ENCODE measurements around the gene IFI6. TPM values are rescaled to one million over a fixed set of nuclear protein-coding genes. Genes with fewer than 3 reads are reported as not detected.
"Not testable (repeated sequence)": the region's sequence is repeated elsewhere in the genome, so short reads cannot be mapped to it uniquely, and the experiment has no call there.

Gene IFI6
- total and polyA plus RNA-seq, 2 of the 4 experiments (the other 2 are of a cell fraction) = 7.3 to 16.8 TPM

- H3K9ac ChIP-seq (ENCODE audit: low read depth, low read length); ATAC-seq (ENCODE audit: low read depth); in situ Hi-C loops (cut with MboI; ENCODE audit: low sequenced_read_pairs); H3K9me3 ChIP-seq (ENCODE audit: control insufficient read depth, insufficient read depth, low read length); H3K9me1 ChIP-seq (ENCODE audit: insufficient read depth, low read length); H2AK5ac ChIP-seq (ENCODE audit: low read depth, low read length); H3K56ac ChIP-seq (ENCODE audit: extremely low read depth, insufficient read depth, low read length); dilution Hi-C loops (cut with HindIII; ENCODE audit: low sequenced_read_pairs, unreplicated experiment); H3K4me1 ChIP-seq (ENCODE audit: control insufficient read depth, insufficient read depth, low read length); H3K23ac ChIP-seq (ENCODE audit: low read depth, low read length); H2BK120ac ChIP-seq (ENCODE audit: low read depth, low read length); H2BK20ac ChIP-seq (ENCODE audit: low read depth, low read length); H2BK15ac ChIP-seq (ENCODE audit: low read depth, low read length); H2BK5ac ChIP-seq (ENCODE audit: low read depth, low read length, poor library complexity, severe bottlenecking); intact Hi-C loops (cut with micrococcal nuclease); H2AK9ac ChIP-seq (replicated peaks; ENCODE audit: low read depth, low read length, poor library complexity); H3K4me3 ChIP-seq (ENCODE audit: insufficient read depth, low read depth, low read length); H3K4me2 ChIP-seq (ENCODE audit: low read depth, low read length); H3K36me3 ChIP-seq (ENCODE audit: control insufficient read depth, insufficient read depth, low read length); H3K79me1 ChIP-seq (ENCODE audit: low read depth in 1 of 2, low read length in 2 of 2); H4K20me1 ChIP-seq (ENCODE audit: insufficient read depth, low read length); H4K91ac ChIP-seq (ENCODE audit: insufficient read depth, low read depth, low read length); H3K4ac ChIP-seq (ENCODE audit: low read depth, low read length); H2AFZ ChIP-seq (replicated peaks; ENCODE audit: low read length, poor library complexity); BruUV-seq (replicated peaks); H3K14ac ChIP-seq (replicated peaks; ENCODE audit: low read depth, low read length); H4K5ac ChIP-seq (ENCODE audit: low read depth, low read length); H3K27ac ChIP-seq (ENCODE audit: insufficient read depth, low read length); POLR2A ChIA-PET (ENCODE audit: unreplicated experiment); DNase-seq; H4K8ac ChIP-seq (ENCODE audit: low read depth in 2 of 2, low read length in 2 of 2); H3K18ac ChIP-seq (ENCODE audit: low read depth, low read length): not testable (repeated sequence)
- WGBS, 2 experiments (ENCODE audit: extremely low coverage in 2 of 2, insufficient read length in 1 of 2) = no CpG with 5 or more reads among the region's 4 CpGs
- H3K27me3 ChIP-seq (ENCODE audit: control insufficient read depth, insufficient read depth, low read length) = peaks cover 46% of the 10 kb centered on the region
- CTCF ChIA-PET = interaction anchor here (0.6 kb wide), 1 partner anchor 35 kb away, joined by 3 read pairs; no protein-coding TSS in a partner anchor
These were observed 44.3 kb downstream of the IFI6 start for GRCh38 chr1:27627733-27628132.
